ENCODE results near the gene WWC2.

Gene WWC2

GRCh38 chr4:183347566-183347965 is 248.5 kb downstream of the WWC2 start:
- intact Hi-C loops (cut with micrococcal nuclease), result loop anchor here (5.0 kb wide), 1 partner anchor 430 kb away; the partner anchor contains the start of gene DCTD
- peak overlapping the region; percentile 84 for H3K27ac Mint-ChIP-seq
- peaks cover 8% of the 10 kb centered on the region for H3K9me3 Mint-ChIP-seq
- peaks cover 37% of the 10 kb centered on the region for H3K4me1 Mint-ChIP-seq (ENCODE audit: low read depth)
- no peak overlapping the region for H3K4me3 Mint-ChIP-seq
- H3K27me3 Mint-ChIP-seq, result peaks cover 21% of the 10 kb centered on the region
- H3K36me3 Mint-ChIP-seq (ENCODE audit: low read depth), result no peaks in the 10 kb centered on the region

GRCh38 chr4:183348136-183348535 is 249.1 kb downstream of the WWC2 start:
- peak overlapping the region; percentile 84 for H3K27ac Mint-ChIP-seq
- H3K27me3 Mint-ChIP-seq, result peaks cover 16% of the 10 kb centered on the region
- H3K9me3 Mint-ChIP-seq, result peaks cover 8% of the 10 kb centered on the region
- H3K4me3 Mint-ChIP-seq, result no peak overlapping the region
- intact Hi-C loops (cut with micrococcal nuclease), result loop anchor here (2.0 to 5.0 kb wide), 2 partner anchors 249 to 431 kb away; partner anchors contain the start of genes DCTD and WWC2
- H3K4me1 Mint-ChIP-seq (ENCODE audit: low read depth), result peaks cover 33% of the 10 kb centered on the region
- H3K36me3 Mint-ChIP-seq (ENCODE audit: low read depth), result no peaks in the 10 kb centered on the region

- Mint-ChIP-seq H3K4me1 (ENCODE audit: low read depth) (peaks cover 31% of the 10 kb centered on the region), H3K4me3 (no peak overlapping the region), H3K36me3 (ENCODE audit: low read depth) (no peaks in the 10 kb centered on the region), H3K9me3 (peaks cover 8% of the 10 kb centered on the region), H3K27me3 (peaks cover 10% of the 10 kb centered on the region), H3K27ac (peak overlapping the region; percentile 84)
- intact Hi-C loops (cut with micrococcal nuclease), result loop anchor here (1.0 to 5.0 kb wide), 3 partner anchors 49 to 432 kb away; partner anchors contain the start of genes DCTD and WWC2
Observed at GRCh38 chr4:183348706-183349659, 249.9 kb downstream of the WWC2 start.

GRCh38 chr4:183349673-183350072 is 250.6 kb downstream of the WWC2 start:
- peaks cover 8% of the 10 kb centered on the region for H3K27me3 Mint-ChIP-seq
- no peaks in the 10 kb centered on the region for H3K36me3 Mint-ChIP-seq (ENCODE audit: low read depth)
- intact Hi-C loops (cut with micrococcal nuclease), result loop anchor here (1.0 to 5.0 kb wide), 3 partner anchors 49 to 432 kb away; partner anchors contain the start of genes DCTD and WWC2
- H3K4me3 Mint-ChIP-seq, result no peak overlapping the region
- H3K9me3 Mint-ChIP-seq, result peaks cover 8% of the 10 kb centered on the region
- peaks cover 31% of the 10 kb centered on the region for H3K4me1 Mint-ChIP-seq (ENCODE audit: low read depth)
- H3K27ac Mint-ChIP-seq, result peak overlapping the region; percentile 84

GRCh38 chr4:183350317-183351071 is 251.4 kb downstream of the WWC2 start:
- peaks cover 8% of the 10 kb centered on the region for H3K27me3 Mint-ChIP-seq
- H3K27ac Mint-ChIP-seq, result peak overlapping the region; percentile 70
- peaks cover 31% of the 10 kb centered on the region for H3K4me1 Mint-ChIP-seq (ENCODE audit: low read depth)
- no peak overlapping the region for H3K4me3 Mint-ChIP-seq
- intact Hi-C loops (cut with micrococcal nuclease), result no loop called here
- no peaks in the 10 kb centered on the region for H3K36me3 Mint-ChIP-seq (ENCODE audit: low read depth)
- H3K9me3 Mint-ChIP-seq, result peaks cover 8% of the 10 kb centered on the region

GRCh38 chr4:183352546-183352945 is 253.5 kb downstream of the WWC2 start:
- Mint-ChIP-seq H3K9me3 (peaks cover 8% of the 10 kb centered on the region), H3K4me1 (ENCODE audit: low read depth) (peaks cover 29% of the 10 kb centered on the region), H3K27ac (no peak overlapping the region), H3K36me3 (ENCODE audit: low read depth) (no peaks in the 10 kb centered on the region), H3K4me3 (no peak overlapping the region), H3K27me3 (peaks cover 8% of the 10 kb centered on the region)
- intact Hi-C loops (cut with micrococcal nuclease), result no loop called here

GRCh38 chr4:183353557-183353956 is 254.5 kb downstream of the WWC2 start:
- no peaks in the 10 kb centered on the region for H3K36me3 Mint-ChIP-seq (ENCODE audit: low read depth)
- no peak overlapping the region for H3K4me3 Mint-ChIP-seq
- H3K27ac Mint-ChIP-seq, result no peak overlapping the region
- H3K4me1 Mint-ChIP-seq (ENCODE audit: low read depth), result peaks cover 19% of the 10 kb centered on the region
- peaks cover 8% of the 10 kb centered on the region for H3K27me3 Mint-ChIP-seq
- intact Hi-C loops (cut with micrococcal nuclease), result no loop called here
- peaks cover 8% of the 10 kb centered on the region for H3K9me3 Mint-ChIP-seq

- H3K4me3 Mint-ChIP-seq, result no peak overlapping the region
- H3K9me3 Mint-ChIP-seq, result peaks cover 8% of the 10 kb centered on the region
- no peaks in the 10 kb centered on the region for H3K36me3 Mint-ChIP-seq (ENCODE audit: low read depth)
- intact Hi-C loops (cut with micrococcal nuclease), result no loop called here
- peaks cover 8% of the 10 kb centered on the region for H3K27me3 Mint-ChIP-seq
- H3K4me1 Mint-ChIP-seq (ENCODE audit: low read depth), result peaks cover 15% of the 10 kb centered on the region
- no peak overlapping the region for H3K27ac Mint-ChIP-seq
Observed at GRCh38 chr4:183354219-183354618, 255.2 kb downstream of the WWC2 start.

- H3K27ac Mint-ChIP-seq, result no peak overlapping the region
- peaks cover 6% of the 10 kb centered on the region for H3K27me3 Mint-ChIP-seq
- peaks cover 4% of the 10 kb centered on the region for H3K9me3 Mint-ChIP-seq
- H3K36me3 Mint-ChIP-seq (ENCODE audit: low read depth), result no peaks in the 10 kb centered on the region
- intact Hi-C loops (cut with micrococcal nuclease), result no loop called here
- no peak overlapping the region for H3K4me3 Mint-ChIP-seq
- H3K4me1 Mint-ChIP-seq (ENCODE audit: low read depth), result peaks cover 12% of the 10 kb centered on the region
Observed at GRCh38 chr4:183355405-183355804, 256.3 kb downstream of the WWC2 start.

- intact Hi-C loops (cut with micrococcal nuclease), result no loop called here
- no peaks in the 10 kb centered on the region for H3K36me3 Mint-ChIP-seq (ENCODE audit: low read depth)
- no peak overlapping the region for H3K4me3 Mint-ChIP-seq
- no peaks in the 10 kb centered on the region for H3K9me3 Mint-ChIP-seq
- no peaks in the 10 kb centered on the region for H3K27me3 Mint-ChIP-seq
- no peak overlapping the region for H3K27ac Mint-ChIP-seq
- H3K4me1 Mint-ChIP-seq (ENCODE audit: low read depth), result peaks cover 5% of the 10 kb centered on the region
Observed at GRCh38 chr4:183356173-183356830, 257.2 kb downstream of the WWC2 start.

GRCh38 chr4:183356931-183357675 is 258.0 kb downstream of the WWC2 start:
- H3K9me3 Mint-ChIP-seq, result no peaks in the 10 kb centered on the region
- H3K27ac Mint-ChIP-seq, result no peak overlapping the region
- no peaks in the 10 kb centered on the region for H3K4me1 Mint-ChIP-seq (ENCODE audit: low read depth)
- intact Hi-C loops (cut with micrococcal nuclease), result no loop called here
- H3K27me3 Mint-ChIP-seq, result no peaks in the 10 kb centered on the region
- H3K4me3 Mint-ChIP-seq, result no peak overlapping the region
- H3K36me3 Mint-ChIP-seq (ENCODE audit: low read depth), result no peaks in the 10 kb centered on the region

- H3K27ac Mint-ChIP-seq, result no peak overlapping the region
- no peaks in the 10 kb centered on the region for H3K9me3 Mint-ChIP-seq
- peaks cover 4% of the 10 kb centered on the region for H3K4me1 Mint-ChIP-seq (ENCODE audit: low read depth)
- H3K4me3 Mint-ChIP-seq, result no peak overlapping the region
- intact Hi-C loops (cut with micrococcal nuclease), result no loop called here
- H3K27me3 Mint-ChIP-seq, result no peaks in the 10 kb centered on the region
- no peaks in the 10 kb centered on the region for H3K36me3 Mint-ChIP-seq (ENCODE audit: low read depth)
Observed at GRCh38 chr4:183358215-183358755, 259.2 kb downstream of the WWC2 start.

All from dendritic cell treated with granulocyte-macrophage colony-stimulating factor and Interleukin-4, amounts not matched to agents 40 ng/mL and 50 ng/mL, for 4 days (primary cell).